Heart right ventricle (tissue), 16 donors: ENCODE measurements around the gene DOCK10. TPM values are rescaled to one million over a fixed set of nuclear protein-coding genes. Genes with fewer than 3 reads are reported as not detected.
A peak's percentile ranks its signal among the peaks of the same experiment; 100 is the strongest.

Source experiments
- ATAC-seq, 8 donors: fragments of 200-7000 bp; cut with Tn5 transposase; one replicate each; pipeline ENCODE4 v1.9.1; 2020; ENCODE audit warnings: mild to moderate bottlenecking in 8 of 8, moderate library complexity in 8 of 8, moderate number of reproducible peaks in 1 of 8
- DNase-seq, 2 donors: peaks; one replicate each; pipeline ENCODE4 v3.0.0-alpha.2; 2020
- H3K27ac ChIP-seq, 10 donors: fragments of 200-600 bp; sonication (generic) in 2 of 10; one replicate each; pipeline versions ENCODE4 v1.5.0 to v1.8.0; 2020 to 2022; ENCODE audit warnings: mild to moderate bottlenecking in 3 of 10
- H3K27me3 ChIP-seq, 7 donors: fragments of 200-600 bp; one replicate each; pipeline ENCODE4 v1.8.0; 2021 to 2022; ENCODE audit warnings: mild to moderate bottlenecking in 2 of 7
- H3K36me3 ChIP-seq, 9 donors: fragments of 200-600 bp; sonication (generic) in 1 of 9; one replicate each; pipeline versions ENCODE4 v1.5.0 to v1.8.0; 2020 to 2022; ENCODE audit warnings: mild to moderate bottlenecking in 2 of 9
- H3K4me1 ChIP-seq, 9 donors: fragments of 200-600 bp; sonication (generic) in 1 of 9; one replicate each; pipeline versions ENCODE4 v1.5.0 to v1.8.0; 2020 to 2022; ENCODE audit warnings: mild to moderate bottlenecking in 4 of 9
- H3K4me3 ChIP-seq, 10 donors: fragments of 200-600 bp; sonication (generic) in 2 of 10; one replicate each; pipeline versions ENCODE4 v1.5.0 to v1.8.0; 2020 to 2022; ENCODE audit warnings: mild to moderate bottlenecking in 7 of 10, moderate library complexity in 2 of 10
- H3K9me3 ChIP-seq, 11 donors: fragments of 200-600 bp in 10 of 11; sonication (generic) in 2 of 11; one replicate each; pipeline versions ENCODE4 v1.5.0 to v1.8.0; 2013 to 2022; ENCODE audit warnings: mild to moderate bottlenecking in 2 of 11, control low read depth in 1 of 11, moderate library complexity in 1 of 11
- CTCF ChIP-seq, 9 donors: fragments of 200-600 bp; sonication (generic) in 2 of 9; IDR thresholded peaks; one replicate each; pipeline versions ENCODE4 v1.5.0 to v1.8.0; 2021 to 2022; ENCODE audit warnings: antibody characterized with exemption in 9 of 9, mild to moderate bottlenecking in 5 of 9, moderate library complexity in 1 of 9
- WGBS, 2 donors: extraction: QIAGEN DNeasy Blood & Tissue Kit; methylation state at CpG; one replicate each; pipeline ENCODE4 v1.1.7; 2013; ENCODE audit warnings: inconsistent platforms in 1 of 2; 5-methylcytosine and 5-hydroxymethylcytosine counted together
- intact Hi-C, 10 donors: fragments of 100-400 bp; cut with DNase I; formaldehyde crosslinking; loops; one replicate each; pipeline versions ENCODE4 v1.11.1 to v1.14.2; 2022
- polyA plus RNA-seq, 2 donors: library from polyadenylated mRNA; stranded (reverse); fragments of 200-250 nt; gene quantifications; one replicate each; pipeline ENCODE4 v1.2.3, GENCODE V29; 2013
- total RNA-seq, 10 donors: library from RNA; stranded (reverse); fragmentation: NEBNext Ultra II Directional in 3 of 10; extraction: Animal tissue kit (Norgen Biotek cat#: 25700) in 3 of 10; gene quantifications; one replicate each; pipeline versions ENCODE4 v1.2.1 to v1.2.4, GENCODE V29; 2021 to 2023
- donor health status: Arrhythmogenic right ventricular cardiomyopathy.
- donor health status: ischemic (EF 13 %, LVEDD 7.1; RV severe dilation, severe dysfunction).
- donor health status: healthy with polysubstance abuse.
- donor health status: DM: no; HTN: yes; CAD: no.
- donor health status: DM: no; HTN: no; CAD: no.
- donor health status: ischemic (EF 25% LVEDD 6.9; RV normal size, moderate dysfunction).
- donor health status: ischemic (EF 25% LVEDD 5.7; RV mildly dilated, moderate dysfunction).
- donor health status: healthy.
- donor health status: DM: yes; HTN: yes; CAD: no.
- donor health status: Ischemic cardiomyopathy.
- donor health status: ischemic (EF 35%, LVEDD 5.7; RV mildly dilated, moderate dysfunction).
- donor health status: nonischemic (EF 11% LVEDD 7.7; RV severe dilation, severe dysfunction).
- donor health status: DM: yes; HTN: yes; CAD: no.
- donor health status: PGD.
- donor health status: ischemic (EF 29% LVEDD 5.4; RV normal size, mild dysfunction).
- donor health status: nonischemic (EF 23%, LVEDD 6.1; RV moderate dilation, normal function).

DOCK10 gene
- total and polyA plus RNA-seq, 12 donors = 0.77 to 18.9 (median 1.4) TPM

GRCh38 chr2:224883700-224884099 is 158.6 kb downstream of the DOCK10 start:
- H3K4me3 ChIP-seq = no peak overlapping the region
- H3K9me3 ChIP-seq = no peaks in the 10 kb centered on the region
- 51 to 65% methylated on average over 1 of the region's 1 CpG for WGBS, 2 donors
- TF ChIP-seq CTCF (IDR thresholded peaks at IDR 0.05) = no peak
- no peak for ATAC-seq
- H3K36me3 ChIP-seq = peaks cover 0 to 62% (median 0%) of the 10 kb centered on the region in 9 donors
- peaks cover 0 to 46% (median 0%) of the 10 kb centered on the region in 9 donors for H3K4me1 ChIP-seq
- no peak for DNase-seq
- intact Hi-C loops = no loop called here
- no peaks in the 10 kb centered on the region for H3K27me3 ChIP-seq
- H3K27ac ChIP-seq = no peak overlapping the region

- ATAC-seq (no peak), DNase-seq (no peak)
- no peak overlapping the region for H3K4me3 ChIP-seq
- intact Hi-C loops = no loop called here
- no peak overlapping the region for H3K27ac ChIP-seq
- 98% methylated on average over 6 of the region's 6 CpGs for WGBS, 2 donors
- peaks cover 0 to 67% (median 0%) of the 10 kb centered on the region in 9 donors for H3K36me3 ChIP-seq
- H3K4me1 ChIP-seq = peaks cover 0 to 46% (median 0%) of the 10 kb centered on the region in 9 donors
- no peaks in the 10 kb centered on the region for H3K27me3 ChIP-seq
- TF ChIP-seq CTCF (IDR thresholded peaks at IDR 0.05) = no peak
- no peaks in the 10 kb centered on the region for H3K9me3 ChIP-seq
These were observed 159.1 kb downstream of the DOCK10 start for GRCh38 chr2:224883172-224883516.

- Histone ChIP-seq H3K4me3 (no peak overlapping the region), H3K27me3 (no peaks in the 10 kb centered on the region), H3K4me1 (peaks cover 0 to 46% (median 0%) of the 10 kb centered on the region in 9 donors), H3K9me3 (no peaks in the 10 kb centered on the region), H3K27ac (peak overlapping the region in 1 of 10 donors; percentile 28), H3K36me3 (peaks cover 0 to 68% (median 0%) of the 10 kb centered on the region in 9 donors)
- intact Hi-C loops = no loop called here
- no peak for DNase-seq
- 57 to 69% methylated on average over 4 of the region's 4 CpGs for WGBS, 2 donors
- ATAC-seq = peak in 1 of 8 donors; percentile 47
- no peak for TF ChIP-seq CTCF (IDR thresholded peaks at IDR 0.05)
These were observed 159.7 kb downstream of the DOCK10 start for GRCh38 chr2:224882291-224883171.

GRCh38 chr2:224881846-224882245 is 160.4 kb downstream of the DOCK10 start:
- 56 to 64% methylated on average over 1 of the region's 1 CpG for WGBS, 2 donors
- Histone ChIP-seq H3K36me3 (peaks cover 0 to 70% (median 0%) of the 10 kb centered on the region in 9 donors), H3K27ac (peak overlapping the region in 1 of 10 donors; percentile 28)

More at GRCh38 chr2:224881846-224882245, 160.4 kb downstream of the DOCK10 start:
- ATAC-seq = no peak
- Histone ChIP-seq H3K4me1 (peaks cover 0 to 46% (median 0%) of the 10 kb centered on the region in 9 donors), H3K27me3 (no peaks in the 10 kb centered on the region), H3K9me3 (no peaks in the 10 kb centered on the region), H3K4me3 (no peak overlapping the region)
- intact Hi-C loops = no loop called here
- no peak for DNase-seq
- TF ChIP-seq CTCF (IDR thresholded peaks at IDR 0.05) = no peak
